SH-SY5Y (cell line): ENCODE results near the gene ARSB.

Experiments
- GATA2 ChIP-seq: IDR thresholded peaks from 2 replicates; pipeline ENCODE4 v1.6.1; 2011; ENCODE audit warnings: mild to moderate bottlenecking, low read depth, low read length
- GATA3 ChIP-seq: IDR thresholded peaks from 2 replicates; pipeline ENCODE4 v1.6.1; 2011; ENCODE audit warnings: low read depth, mild to moderate bottlenecking, low read length, moderate library complexity

- TF ChIP-seq GATA2 (no peak), GATA3 (no peak)
These were observed 4.0 kb upstream of the ARSB start for GRCh38 chr5:78989080-78989479.
